Measurements from ENCODE around the gene CNTD1. TPM values are rescaled to one million over a fixed set of nuclear protein-coding genes. Genes with fewer than 3 reads are reported as not detected.

The CNTD1 gene
- total and polyA plus RNA-seq, 12 donors, result 0.11 to 0.42 (median 0.29) TPM; not detected in 7

- peaks cover 0 to 87% (median 82%) of the 10 kb centered on the region in 7 donors for H3K27me3 ChIP-seq
- no peak for ATAC-seq
Measured at GRCh38 chr17:42783062-42783790, 15.4 kb upstream of the CNTD1 start.

DNA sequence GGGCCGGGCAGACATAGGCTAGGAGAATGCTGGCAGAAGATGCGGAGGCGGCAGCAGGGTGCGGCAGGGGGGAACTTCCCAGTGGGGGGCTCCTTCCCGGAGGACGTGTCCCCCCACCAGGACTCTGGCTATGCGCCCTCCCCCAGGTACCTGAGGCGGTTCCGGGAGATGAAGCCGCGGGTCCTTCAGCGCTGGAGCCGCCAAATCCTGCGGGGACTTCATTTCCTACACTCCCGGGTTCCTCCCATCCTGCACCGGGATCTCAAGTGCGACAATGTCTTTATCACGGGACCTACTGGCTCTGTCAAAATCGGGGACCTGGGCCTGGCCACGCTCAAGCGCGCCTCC is 14.9 kb upstream of the CNTD1 start:
- TF ChIP-seq, protein P1, sequence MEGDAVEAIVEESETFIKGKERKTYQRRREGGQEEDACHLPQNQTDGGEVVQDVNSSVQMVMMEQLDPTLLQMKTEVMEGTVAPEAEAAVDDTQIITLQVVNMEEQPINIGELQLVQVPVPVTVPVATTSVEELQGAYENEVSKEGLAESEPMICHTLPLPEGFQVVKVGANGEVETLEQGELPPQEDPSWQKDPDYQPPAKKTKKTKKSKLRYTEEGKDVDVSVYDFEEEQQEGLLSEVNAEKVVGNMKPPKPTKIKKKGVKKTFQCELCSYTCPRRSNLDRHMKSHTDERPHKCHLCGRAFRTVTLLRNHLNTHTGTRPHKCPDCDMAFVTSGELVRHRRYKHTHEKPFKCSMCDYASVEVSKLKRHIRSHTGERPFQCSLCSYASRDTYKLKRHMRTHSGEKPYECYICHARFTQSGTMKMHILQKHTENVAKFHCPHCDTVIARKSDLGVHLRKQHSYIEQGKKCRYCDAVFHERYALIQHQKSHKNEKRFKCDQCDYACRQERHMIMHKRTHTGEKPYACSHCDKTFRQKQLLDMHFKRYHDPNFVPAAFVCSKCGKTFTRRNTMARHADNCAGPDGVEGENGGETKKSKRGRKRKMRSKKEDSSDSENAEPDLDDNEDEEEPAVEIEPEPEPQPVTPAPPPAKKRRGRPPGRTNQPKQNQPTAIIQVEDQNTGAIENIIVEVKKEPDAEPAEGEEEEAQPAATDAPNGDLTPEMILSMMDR (IDR thresholded peaks at IDR 0.05), result no peak
- peaks cover 8 to 35% (median 26%) of the 10 kb centered on the region in 9 donors for H3K4me1 ChIP-seq
- ATAC-seq, result no peak
- DNase-seq, result no peak
- no peak overlapping the region for H3K4me3 ChIP-seq
- H3K9me3 ChIP-seq, result no peaks in the 10 kb centered on the region
- intact Hi-C loops (cut with DNase I), result loop anchor here in 1 of 10 donors (1.0 kb wide), 1 partner anchor 9 kb away; no protein-coding TSS in a partner anchor
- WGBS, 2 donors, result 5 to 11% methylated on average over 22 of the region's 22 CpGs
- H3K27me3 ChIP-seq, result peaks cover 0 to 93% (median 82%) of the 10 kb centered on the region in 7 donors
- H3K27ac ChIP-seq, result no peak overlapping the region
- peaks cover 0 to 11% (median 4%) of the 10 kb centered on the region in 9 donors for H3K36me3 ChIP-seq

More at GRCh38 chr17:42783062-42783790, 15.4 kb upstream of the CNTD1 start:
- H3K4me3 ChIP-seq, result no peak overlapping the region
- H3K36me3 ChIP-seq, result peaks cover 0 to 17% (median 9%) of the 10 kb centered on the region in 9 donors
- peaks cover 8 to 35% (median 26%) of the 10 kb centered on the region in 9 donors for H3K4me1 ChIP-seq
- intact Hi-C loops (cut with DNase I), result loop anchor here in 1 of 10 donors (1.0 kb wide), 1 partner anchor 9 kb away; no protein-coding TSS in a partner anchor
- TF ChIP-seq, protein P1 (IDR thresholded peaks at IDR 0.05), result no peak
- H3K9me3 ChIP-seq, result no peaks in the 10 kb centered on the region
- 28 to 34% methylated on average over 9 of the region's 9 CpGs for WGBS, 2 donors
- DNase-seq, result no peak
- no peak overlapping the region for H3K27ac ChIP-seq

- H3K27me3 ChIP-seq, result peaks cover 0 to 98% (median 82%) of the 10 kb centered on the region in 7 donors
- DNase-seq, result no peak
- H3K36me3 ChIP-seq, result peaks cover 0 to 5% (median 0%) of the 10 kb centered on the region in 9 donors
- H3K4me3 ChIP-seq, result no peak overlapping the region
- intact Hi-C loops (cut with DNase I), result no loop called here
- peaks cover 8 to 35% (median 26%) of the 10 kb centered on the region in 9 donors for H3K4me1 ChIP-seq
- no peak overlapping the region for H3K27ac ChIP-seq
- 16 to 19% methylated on average over 25 of the region's 25 CpGs for WGBS, 2 donors
- H3K9me3 ChIP-seq, result no peaks in the 10 kb centered on the region
- no peak for ATAC-seq
- TF ChIP-seq, protein P1 (IDR thresholded peaks at IDR 0.05), result no peak
Measured at GRCh38 chr17:42784409-42784808, 14.3 kb upstream of the CNTD1 start.

DNA sequence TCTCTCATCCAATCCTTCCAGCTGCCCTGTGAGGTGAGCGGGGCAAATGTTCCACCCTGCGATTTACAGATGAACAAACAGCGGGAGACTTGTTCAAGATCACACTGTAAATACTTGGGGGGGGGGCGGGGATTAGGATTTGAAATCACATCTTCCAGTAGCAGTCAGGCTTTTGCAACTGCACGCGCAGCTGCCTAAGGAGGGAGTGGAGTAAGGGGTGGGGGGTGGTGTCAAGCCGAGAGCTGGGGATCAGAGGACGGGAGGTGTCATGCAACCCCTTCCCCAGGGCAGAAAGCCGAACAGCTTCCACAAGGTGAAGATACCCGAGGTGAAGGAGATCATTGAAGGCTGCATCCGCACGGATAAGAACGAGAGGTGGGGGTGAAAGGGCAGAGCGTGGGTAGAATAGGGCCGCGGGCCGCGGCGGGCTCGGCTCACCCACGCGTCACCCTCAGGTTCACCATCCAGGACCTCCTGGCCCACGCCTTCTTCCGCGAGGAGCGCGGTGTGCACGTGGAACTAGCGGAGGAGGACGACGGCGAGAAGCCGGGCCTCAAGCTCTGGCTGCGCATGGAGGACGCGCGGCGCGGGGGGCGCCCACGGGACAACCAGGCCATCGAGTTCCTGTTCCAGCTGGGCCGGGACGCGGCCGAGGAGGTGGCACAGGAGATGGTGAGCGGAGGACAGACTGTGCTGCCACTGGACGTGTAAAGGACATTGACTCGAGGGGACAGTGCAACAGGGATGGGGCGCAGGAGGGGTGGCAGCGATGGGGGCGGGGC is 13.7 kb upstream of the CNTD1 start:
- 8 to 9% methylated on average over 52 of the region's 52 CpGs for WGBS, 2 donors
- DNase-seq (no peak), ATAC-seq (no peak)
- Histone ChIP-seq H3K4me3 (no peak overlapping the region), H3K36me3 (no peaks in the 10 kb centered on the region), H3K27ac (no peak overlapping the region), H3K9me3 (no peaks in the 10 kb centered on the region), H3K27me3 (peaks cover 0 to 95% (median 81%) of the 10 kb centered on the region in 7 donors), H3K4me1 (peaks cover 8 to 34% (median 24%) of the 10 kb centered on the region in 9 donors)
- TF ChIP-seq, protein P1 (IDR thresholded peaks at IDR 0.05), result no peak
- intact Hi-C loops (cut with DNase I), result no loop called here
